HUES64 (cell line): ENCODE data around the gene PABPN1. TPM values are rescaled to one million over a fixed set of nuclear protein-coding genes. Genes with fewer than 3 reads are reported as not detected.
A peak's percentile ranks its signal among the peaks of the same experiment; 100 is the strongest.
"Not testable (repeated sequence)": the region's sequence is repeated elsewhere in the genome, so short reads cannot be mapped to it uniquely, and the experiment has no call there.

Experiments
- H3K27ac ChIP-seq: 2 replicates; pipeline ENCODE4 v1.7.0; 2013; ENCODE audit warnings: low read depth, low read length, inconsistent platforms
- H3K27me3 ChIP-seq: 2 replicates; pipeline ENCODE4 v1.6.1; 2013; ENCODE audit warnings: mild to moderate bottlenecking, low read length; ENCODE audit not compliant: insufficient read depth
- H3K36me3 ChIP-seq: 2 replicates; pipeline ENCODE4 v1.6.1; 2013; ENCODE audit warnings: mild to moderate bottlenecking, low read length; ENCODE audit not compliant: insufficient read depth
- H3K4me1 ChIP-seq: 2 replicates; pipeline ENCODE4 v1.6.1; 2013; ENCODE audit warnings: mild to moderate bottlenecking, low read length, moderate library complexity; ENCODE audit not compliant: insufficient read depth
- H3K4me3 ChIP-seq: 2 replicates; pipeline ENCODE4 v1.5.1; 2013; ENCODE audit warnings: mild to moderate bottlenecking, low read length, moderate library complexity
- H3K9ac ChIP-seq: 2 replicates; pipeline ENCODE4 v1.6.1; 2013; ENCODE audit warnings: mild to moderate bottlenecking, low read depth, low read length
- H3K9me3 ChIP-seq: 2 replicates; pipeline ENCODE4 v1.6.1; 2013; ENCODE audit warnings: low read depth, low read length; ENCODE audit not compliant: insufficient read depth
- WGBS: fragments of 150-250, 120-280 bp; methylation state at CpG from one replicate; pipeline ENCODE4 v1.1.7; 2013; ENCODE audit warnings: missing lambda C conversion rate; 5-methylcytosine and 5-hydroxymethylcytosine counted together
- polyA plus RNA-seq, 2 experiments: library from polyadenylated mRNA; stranded (reverse); fragments of 50-300 nt; gene quantifications; one replicate each; pipeline ENCODE4 v1.2.3, GENCODE V29; 2013

The PABPN1 gene
- polyA plus RNA-seq (2013, experiment 1 of 2) = 225 TPM
- polyA plus RNA-seq (2013, experiment 2 of 2) = 216 TPM

GRCh38 chr14:23320584-23321571 is at the start of gene PABPN1:
TSS of gene PABPN1 (plus strand) at chr14:23321457. CDS start at chr14:23321470, 13 bp downstream.
- H3K4me3 ChIP-seq = peak within 1 kb of the TSS; percentile 99
- 5% methylated on average over 63 of the region's 63 CpGs for WGBS
- no peaks in the 10 kb centered on the region for H3K27me3 ChIP-seq
- H3K4me1 ChIP-seq = peaks cover 10% of the 10 kb centered on the region
- H3K36me3 ChIP-seq = peaks cover 34% of the 10 kb centered on the region
- H3K27ac ChIP-seq = peak within 1 kb of the TSS; percentile 97
- H3K9ac ChIP-seq = peak within 1 kb of the TSS; percentile 98
- no peaks in the 10 kb centered on the region for H3K9me3 ChIP-seq

- no peaks in the 10 kb centered on the region for H3K9me3 ChIP-seq
- H3K9ac ChIP-seq = no peak overlapping the region
- H3K27ac ChIP-seq = no peak overlapping the region
- WGBS = 85% methylated on average over 2 of the region's 2 CpGs
- H3K4me3 ChIP-seq = no peak overlapping the region
- peaks cover 52% of the 10 kb centered on the region for H3K27me3 ChIP-seq
- H3K36me3 ChIP-seq = no peaks in the 10 kb centered on the region
- peaks cover 7% of the 10 kb centered on the region; the same call in 1 of the 2 replicates for H3K4me1 ChIP-seq
These were observed 45.8 kb upstream of the PABPN1 start for GRCh38 chr14:23275412-23275811.

- Histone ChIP-seq H3K36me3 (no peaks in the 10 kb centered on the region), H3K27me3 (peaks cover 50% of the 10 kb centered on the region), H3K9ac (no peak overlapping the region), H3K4me3 (no peak overlapping the region), H3K9me3 (no peaks in the 10 kb centered on the region), H3K4me1 (peaks cover 12% of the 10 kb centered on the region; the same call in 1 of the 2 replicates), H3K27ac (no peak overlapping the region)
- WGBS = 89% methylated on average over 3 of the region's 3 CpGs
These were observed 44.1 kb upstream of the PABPN1 start for GRCh38 chr14:23277189-23277588.

- Histone ChIP-seq H3K4me1 (peaks cover 12% of the 10 kb centered on the region; the same call in 1 of the 2 replicates), H3K27me3 (peaks cover 42% of the 10 kb centered on the region)
- not testable (repeated sequence) for H3K9ac ChIP-seq, H3K36me3 ChIP-seq, H3K4me3 ChIP-seq, H3K9me3 ChIP-seq, H3K27ac ChIP-seq
- WGBS = 92% methylated on average over 6 of the region's 6 CpGs
These were observed 43.3 kb upstream of the PABPN1 start for GRCh38 chr14:23277928-23278327.

GRCh38 chr14:23281247-23281646 is 40.0 kb upstream of the PABPN1 start:
- 94% methylated on average over 6 of the region's 6 CpGs for WGBS
- Histone ChIP-seq H3K27ac (no peak overlapping the region), H3K4me3 (no peak overlapping the region), H3K9me3 (no peaks in the 10 kb centered on the region), H3K36me3 (no peaks in the 10 kb centered on the region; the same call in 1 of the 2 replicates), H3K27me3 (peaks cover 33% of the 10 kb centered on the region), H3K4me1 (peaks cover 19% of the 10 kb centered on the region; the same call in 1 of the 2 replicates), H3K9ac (no peak overlapping the region)

GRCh38 chr14:23284654-23285529 is 36.4 kb upstream of the PABPN1 start:
- Histone ChIP-seq H3K27me3 (peaks cover 46% of the 10 kb centered on the region), H3K9me3 (no peaks in the 10 kb centered on the region), H3K9ac (peak overlapping the region; percentile 75), H3K4me3 (peak overlapping the region; percentile 89), H3K36me3 (no peaks in the 10 kb centered on the region; the same call in 1 of the 2 replicates), H3K4me1 (peaks cover 22% of the 10 kb centered on the region; the same call in 1 of the 2 replicates), H3K27ac (no peak overlapping the region)
- 51% methylated on average over 8 of the region's 9 CpGs for WGBS

GRCh38 chr14:23285530-23286019 is 35.7 kb upstream of the PABPN1 start:
- Histone ChIP-seq H3K27ac (no peak overlapping the region; the same call in 1 of the 2 replicates), H3K36me3 (no peaks in the 10 kb centered on the region; the same call in 1 of the 2 replicates), H3K9ac (peak overlapping the region; percentile 75), H3K4me3 (peak overlapping the region; percentile 89), H3K27me3 (peaks cover 53% of the 10 kb centered on the region), H3K4me1 (peaks cover 17% of the 10 kb centered on the region; the same call in 1 of the 2 replicates), H3K9me3 (no peaks in the 10 kb centered on the region)
- WGBS = 3% methylated on average over 19 of the region's 22 CpGs

GRCh38 chr14:23286020-23286901 is 35.0 kb upstream of the PABPN1 start, which contains the start of gene HOMEZ:
TSS of gene HOMEZ (minus strand) at chr14:23286132. CDS start at chr14:23285952, 180 bp downstream.
- Histone ChIP-seq H3K27ac (peak within 1 kb of the TSS; percentile 44), H3K4me1 (peaks cover 12% of the 10 kb centered on the region; the same call in 1 of the 2 replicates), H3K27me3 (peaks cover 57% of the 10 kb centered on the region), H3K9me3 (no peaks in the 10 kb centered on the region), H3K4me3 (peak within 1 kb of the TSS; percentile 89), H3K36me3 (no peaks in the 10 kb centered on the region; the same call in 1 of the 2 replicates), H3K9ac (peak within 1 kb of the TSS; percentile 75)
- 1% methylated on average over 53 of the region's 53 CpGs for WGBS

- no peaks in the 10 kb centered on the region for H3K9me3 ChIP-seq
- H3K4me1 ChIP-seq = peaks cover 12% of the 10 kb centered on the region; the same call in 1 of the 2 replicates
- no peaks in the 10 kb centered on the region; the same call in 1 of the 2 replicates for H3K36me3 ChIP-seq
- H3K9ac ChIP-seq = peak overlapping the region; percentile 68; the same call in 1 of the 2 replicates
- H3K4me3 ChIP-seq = peak overlapping the region; percentile 89
- H3K27me3 ChIP-seq = peaks cover 62% of the 10 kb centered on the region
- WGBS = 81% methylated on average over 5 of the region's 6 CpGs
- no peak overlapping the region for H3K27ac ChIP-seq
These were observed 34.3 kb upstream of the PABPN1 start for GRCh38 chr14:23286902-23287479.
